GM21619 (cell line): ENCODE measurements around the gene POU2AF1.
"Not testable (repeated sequence)": the region's sequence is repeated elsewhere in the genome, so short reads cannot be mapped to it uniquely, and the experiment has no call there.

Source experiments
- ATAC-seq: cut with Tn5 transposase; IDR thresholded peaks from one replicate; pipeline ENCODE4 v1.9.1; 2021; ENCODE audit not compliant: unreplicated experiment

The POU2AF1 gene

GRCh38 chr11:111320728-111321568, 58.1 kb downstream of the POU2AF1 start:
- ATAC-seq, result no peak

DNA sequence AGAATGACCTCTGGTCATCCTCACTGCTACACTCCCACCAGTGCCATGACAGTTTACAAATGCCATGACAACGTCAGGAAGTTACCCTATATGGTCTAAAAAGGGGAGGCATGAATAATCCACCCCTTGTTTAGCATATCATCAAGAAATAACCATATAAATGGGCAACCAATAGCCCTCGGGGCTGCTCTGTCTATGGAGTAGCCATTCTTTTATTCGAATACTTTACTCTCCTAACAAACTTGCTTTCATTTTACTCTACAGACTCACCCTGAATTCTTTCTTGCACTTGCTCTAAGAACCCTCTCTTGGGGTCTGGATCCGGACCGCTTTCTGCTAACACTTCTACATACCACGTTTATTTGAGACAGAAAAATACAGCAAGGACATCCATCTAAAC, 58.9 kb downstream of the POU2AF1 start:
- not testable (repeated sequence) for ATAC-seq

GRCh38 chr11:111319296-111319695, 59.8 kb downstream of the POU2AF1 start:
- no peak for ATAC-seq

DNA sequence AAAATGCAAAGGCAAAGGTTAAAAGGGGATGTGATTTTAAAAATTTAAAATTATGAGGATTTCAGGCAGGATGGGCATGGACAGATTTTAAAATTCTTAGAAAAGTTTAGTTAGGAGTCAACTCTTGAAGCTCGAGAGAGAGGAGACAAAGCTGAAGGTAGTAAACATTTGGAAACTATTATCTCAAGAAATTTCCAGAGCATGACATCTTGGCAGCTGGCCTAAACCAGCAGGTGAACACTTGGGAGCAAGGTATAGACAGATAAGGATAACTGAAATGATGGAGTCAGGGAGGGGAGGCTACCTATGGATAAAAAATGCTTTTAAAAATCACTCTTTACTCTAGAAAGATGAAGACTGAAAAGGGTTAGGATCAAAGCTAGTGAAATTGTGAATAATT, 67.0 kb downstream of the POU2AF1 start:
- no peak for ATAC-seq

- ATAC-seq, result no peak
Observed at GRCh38 chr11:111310723-111311122, 68.4 kb downstream of the POU2AF1 start.

- no peak for ATAC-seq
Observed at GRCh38 chr11:111310088-111310487, 69.0 kb downstream of the POU2AF1 start.

DNA sequence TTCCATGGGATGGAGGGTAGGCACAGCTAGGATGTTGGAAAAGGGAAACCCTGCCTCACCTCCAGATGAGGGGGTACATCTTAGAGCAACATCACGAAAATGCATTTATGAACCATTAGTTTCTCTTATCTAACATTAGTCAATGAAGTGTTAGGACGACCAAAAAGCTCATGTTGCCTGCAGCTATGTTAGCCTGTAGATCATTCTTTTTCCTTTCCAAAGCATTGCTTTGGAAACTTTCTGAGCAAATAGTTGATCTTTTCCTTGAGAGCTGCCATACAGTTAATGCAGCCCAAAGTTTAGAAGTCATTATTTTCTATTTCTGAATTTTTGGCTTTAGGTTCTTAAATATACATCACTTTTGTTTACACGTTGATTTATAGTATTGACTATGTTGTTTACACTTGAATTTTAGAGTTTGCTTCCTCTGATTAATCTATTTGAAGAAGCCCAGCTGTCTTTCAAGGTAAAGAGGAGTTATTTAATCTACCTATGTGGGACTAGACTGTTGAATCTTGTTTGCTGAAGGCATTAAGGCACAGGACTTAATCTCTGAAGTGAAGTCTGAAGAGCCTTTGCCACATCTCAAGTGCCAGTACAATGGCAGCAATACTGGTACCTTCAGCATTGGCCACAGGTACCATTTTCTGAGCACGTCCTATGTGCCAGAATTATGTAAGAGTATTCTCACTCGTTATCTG, 69.7 kb downstream of the POU2AF1 start:
- ATAC-seq, result no peak

DNA sequence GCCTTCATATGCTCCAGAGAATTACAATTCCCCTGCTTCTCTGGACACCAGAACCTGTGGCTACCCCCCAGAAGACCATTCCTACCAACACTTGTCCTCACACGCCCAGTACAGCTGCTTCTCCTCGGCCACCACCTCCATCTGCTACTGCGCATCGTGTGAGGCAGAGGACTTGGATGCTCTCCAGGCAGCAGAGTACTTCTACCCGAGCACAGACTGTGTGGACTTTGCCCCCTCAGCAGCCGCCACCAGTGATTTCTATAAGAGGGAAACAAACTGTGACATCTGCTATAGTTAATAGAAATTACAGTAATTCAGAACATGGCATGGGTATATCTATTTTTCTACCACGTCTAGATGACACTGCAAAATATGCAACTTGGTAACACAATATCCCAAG, 70.9 kb downstream of the POU2AF1 start:
- ATAC-seq, result no peak

- ATAC-seq, result no peak
Observed at GRCh38 chr11:111307472-111308108, 71.5 kb downstream of the POU2AF1 start.

- ATAC-seq, result no peak
Observed at GRCh38 chr11:111306321-111306720, 72.8 kb downstream of the POU2AF1 start.

DNA sequence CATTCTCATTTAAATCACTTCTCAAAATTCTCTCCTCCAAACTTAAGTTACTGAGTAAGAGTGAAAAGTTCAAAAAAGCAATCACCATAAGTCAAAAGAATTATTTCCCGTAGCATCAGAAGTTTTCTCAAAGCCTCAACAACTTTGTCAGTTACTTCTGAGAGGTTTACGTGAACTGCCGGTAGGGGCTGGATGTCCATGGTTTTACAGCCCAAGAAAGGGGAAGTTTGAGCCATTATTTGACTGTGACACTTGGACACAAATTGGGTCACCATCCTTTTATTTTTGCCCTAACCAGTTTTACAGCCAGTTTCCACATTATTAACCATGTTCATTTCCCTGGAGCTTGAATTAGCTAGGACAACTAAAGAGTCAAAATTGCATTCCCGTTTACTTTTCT, 73.2 kb downstream of the POU2AF1 start:
- no peak for ATAC-seq

DNA sequence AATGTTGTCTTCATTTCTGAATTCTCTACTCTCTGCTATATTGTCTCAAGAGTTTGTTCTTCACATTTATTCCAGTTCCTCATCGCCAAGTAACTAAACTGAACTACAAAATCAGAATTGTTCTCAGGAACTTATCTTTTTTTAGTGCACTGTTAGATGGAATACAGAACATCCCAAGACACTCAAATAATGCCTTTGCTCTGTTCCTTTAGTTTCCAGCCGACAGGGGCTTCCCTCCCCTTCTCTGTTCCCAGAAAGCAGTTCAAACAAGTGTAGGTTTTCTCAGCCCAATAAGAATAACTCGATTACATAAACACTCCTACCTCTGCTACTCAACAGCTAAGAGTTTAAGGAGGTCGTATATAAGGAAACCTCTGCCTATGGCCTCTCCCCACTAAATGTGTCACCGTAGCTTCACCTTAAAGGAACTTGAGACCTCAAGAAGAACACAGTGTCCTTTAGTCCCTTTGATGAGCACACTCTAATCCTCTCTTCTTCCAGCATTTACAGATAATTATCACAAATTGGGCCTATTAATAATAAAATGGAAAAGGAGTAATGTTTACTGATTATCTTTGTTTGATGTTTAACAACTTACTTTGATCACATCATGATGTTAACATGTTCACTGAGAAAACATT, 73.8 kb downstream of the POU2AF1 start:
- ATAC-seq, result no peak

DNA sequence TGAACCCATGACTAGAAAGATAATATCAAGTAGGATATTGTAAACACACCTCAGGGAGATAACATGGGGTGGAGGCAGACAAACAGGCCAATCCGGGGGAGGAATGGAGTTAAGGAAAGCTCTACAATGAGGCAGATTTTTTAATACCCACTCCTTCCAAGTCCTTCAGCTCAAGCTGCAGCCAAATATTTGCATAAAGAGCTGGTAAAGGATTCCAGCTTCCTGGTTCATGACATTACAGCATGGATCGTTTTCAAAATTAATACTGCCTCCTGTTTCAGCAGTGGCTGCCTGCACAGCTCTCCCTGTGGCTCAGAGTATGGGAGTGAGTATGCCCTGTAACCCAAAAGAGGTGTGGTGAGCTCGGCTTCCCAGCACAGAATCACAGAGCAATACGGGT, 75.6 kb downstream of the POU2AF1 start:
- ATAC-seq, result no peak

- no peak for ATAC-seq
Observed at GRCh38 chr11:111302298-111302697, 76.8 kb downstream of the POU2AF1 start.
